NCI-H82 treated with DMSO at 0.1 percent for 48 hours (cell line): ENCODE results near the gene C16orf46.
A peak's percentile ranks its signal among the peaks of the same experiment; 100 is the strongest.

ENCODE experiments used
- DNase-seq: peaks from one replicate; lab custom pipeline; 2025; ENCODE audit not compliant: unreplicated experiment; lab: John Stamatoyannopoulos, UW

Gene C16orf46

GRCh38 chr16:81076566-81077075 lies 417 bp downstream of the C16orf46 start:
- peak; percentile 83 for DNase-seq

DNA sequence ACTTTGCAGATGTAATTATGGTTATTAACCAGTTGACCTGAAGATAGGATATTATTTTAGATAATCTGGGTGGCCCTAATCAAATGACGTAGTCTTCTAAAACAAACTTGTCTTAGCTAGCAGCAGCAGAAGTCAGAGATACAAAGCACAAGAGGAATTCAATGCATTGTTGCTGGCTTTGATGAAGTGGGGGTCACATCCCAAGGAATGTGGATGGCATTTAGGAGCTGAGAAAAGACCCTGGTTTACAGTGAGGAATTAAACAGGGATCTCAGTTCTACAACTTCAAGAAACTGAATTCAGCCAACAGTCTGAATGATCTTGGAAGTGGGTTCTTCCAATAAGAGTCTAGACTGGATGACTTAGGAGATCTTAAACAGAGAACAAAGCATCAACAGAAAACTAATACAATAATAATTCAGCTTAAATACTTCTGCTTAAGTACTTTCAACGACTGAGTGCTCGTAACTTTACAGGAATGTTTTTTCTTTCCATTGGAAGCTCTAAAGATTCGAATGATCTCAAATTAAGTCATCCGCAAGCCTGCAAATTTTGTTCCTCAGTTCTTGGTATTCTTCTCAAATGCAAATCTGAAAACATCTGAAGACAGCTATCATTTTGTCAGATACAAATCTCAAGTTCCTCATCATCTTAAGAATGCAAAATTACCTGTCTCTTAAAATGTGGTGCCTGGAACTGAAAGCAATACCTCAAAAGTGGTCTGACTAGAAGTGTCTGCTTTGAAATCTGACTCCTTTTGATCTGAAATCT lies 3.3 kb downstream of the C16orf46 start:
- DNase-seq = no peak

DNA sequence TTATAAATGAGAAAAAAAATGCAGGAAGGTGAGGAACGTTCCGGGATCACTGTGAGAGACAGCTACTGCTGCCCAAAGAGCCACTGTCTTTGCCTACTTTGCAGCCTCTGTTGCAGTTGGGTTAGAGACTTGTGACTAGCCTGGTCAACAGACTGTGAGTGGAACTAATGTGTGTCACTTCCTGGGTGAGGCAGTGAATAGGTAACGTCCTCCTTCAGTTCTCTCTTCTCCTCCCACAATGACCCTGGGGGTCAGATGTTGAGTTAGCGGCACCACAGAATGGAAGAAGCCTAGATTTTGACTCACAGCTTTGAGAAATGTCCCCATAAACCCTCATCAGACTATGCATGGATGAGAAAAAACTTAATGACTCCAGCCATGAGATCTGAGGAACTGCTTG lies 5.2 kb downstream of the C16orf46 start:
- DNase-seq = no peak

GRCh38 chr16:81070979-81071378 lies 6.1 kb downstream of the C16orf46 start:
- DNase-seq = no peak

- no peak for DNase-seq
Observed at GRCh38 chr16:81069063-81069462, 8.0 kb downstream of the C16orf46 start.

GRCh38 chr16:81067166-81067565 lies 9.9 kb downstream of the C16orf46 start:
- no peak for DNase-seq

DNA sequence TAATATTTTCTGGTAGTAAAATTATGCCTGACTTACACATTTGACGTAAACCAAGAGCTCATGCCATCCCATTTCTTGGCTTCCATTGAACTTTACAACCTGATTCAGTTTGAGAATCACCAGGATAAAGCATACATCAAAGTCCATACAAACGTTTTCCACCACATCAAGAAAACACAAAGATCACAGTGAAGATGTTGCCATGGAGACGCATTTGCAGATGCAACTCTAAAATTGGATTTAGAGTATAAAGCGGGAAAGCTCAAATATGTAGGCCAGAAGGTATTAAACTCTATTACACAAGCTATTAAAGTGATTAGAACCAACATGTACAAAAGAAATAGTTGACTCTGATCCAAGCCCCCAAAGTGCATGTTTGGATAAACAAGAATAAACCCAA lies 10.4 kb downstream of the C16orf46 start:
- DNase-seq = peak; percentile 48

- DNase-seq = no peak
Observed at GRCh38 chr16:81061871-81062608, 15.0 kb downstream of the C16orf46 start.

GRCh38 chr16:81061307-81061640 lies 15.8 kb downstream of the C16orf46 start:
- no peak for DNase-seq

DNA sequence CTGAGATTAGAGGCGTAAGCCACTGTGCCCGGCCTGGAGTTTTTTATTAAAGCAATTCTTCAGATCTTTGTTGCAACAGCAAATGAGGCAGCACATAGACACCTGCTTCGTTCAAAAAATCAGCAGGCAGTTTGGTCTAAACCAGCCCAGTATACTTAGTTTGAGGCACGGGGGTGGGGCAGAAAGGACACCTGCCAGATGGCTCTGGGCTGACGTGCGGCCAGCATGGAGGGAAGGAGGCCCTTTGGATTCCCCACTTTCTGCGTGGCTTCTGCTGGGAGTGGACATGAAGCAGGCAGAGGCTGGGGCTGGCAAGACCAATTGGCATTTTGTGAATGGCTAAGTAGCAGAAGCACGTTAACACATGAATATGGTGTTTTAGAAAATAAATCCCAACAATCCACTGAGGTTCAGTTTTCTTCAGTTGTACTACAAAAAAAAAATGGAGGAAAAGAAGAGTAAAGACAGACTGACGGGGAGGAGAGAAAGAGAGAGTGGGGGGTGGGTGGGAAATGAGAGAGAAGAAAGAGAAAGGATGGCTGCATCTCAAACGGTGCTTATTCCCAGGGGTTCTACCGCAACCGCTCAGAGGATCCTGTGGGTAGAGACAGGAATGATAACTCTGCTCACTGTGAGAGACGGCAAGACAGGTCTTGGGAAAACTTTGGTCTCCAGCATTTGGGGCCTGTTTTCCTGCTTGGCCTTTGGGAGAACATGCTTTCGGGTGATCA lies 16.3 kb downstream of the C16orf46 start:
- DNase-seq = no peak

DNA sequence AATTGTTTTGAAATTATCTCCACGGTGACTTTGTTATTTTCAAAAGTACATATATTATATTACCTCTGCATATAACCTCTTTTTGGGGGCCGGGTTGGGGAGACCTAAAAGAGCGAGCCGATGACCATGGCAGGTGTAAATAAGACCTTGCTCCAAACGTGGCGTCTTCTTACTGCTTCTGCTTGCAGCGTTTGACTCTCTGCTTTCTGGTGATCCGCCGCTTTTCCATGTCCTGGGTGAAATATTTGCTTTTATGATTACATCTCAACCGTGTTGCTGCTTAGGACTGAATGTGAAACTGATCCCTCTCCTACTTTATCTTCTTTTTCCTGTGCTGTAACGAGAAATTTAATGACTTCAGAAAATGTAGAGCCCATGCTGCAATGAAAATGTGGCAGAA lies 23.3 kb downstream of the C16orf46 start:
- DNase-seq = no peak

- DNase-seq = no peak
Observed at GRCh38 chr16:81042821-81043220, 34.2 kb downstream of the C16orf46 start.

DNA sequence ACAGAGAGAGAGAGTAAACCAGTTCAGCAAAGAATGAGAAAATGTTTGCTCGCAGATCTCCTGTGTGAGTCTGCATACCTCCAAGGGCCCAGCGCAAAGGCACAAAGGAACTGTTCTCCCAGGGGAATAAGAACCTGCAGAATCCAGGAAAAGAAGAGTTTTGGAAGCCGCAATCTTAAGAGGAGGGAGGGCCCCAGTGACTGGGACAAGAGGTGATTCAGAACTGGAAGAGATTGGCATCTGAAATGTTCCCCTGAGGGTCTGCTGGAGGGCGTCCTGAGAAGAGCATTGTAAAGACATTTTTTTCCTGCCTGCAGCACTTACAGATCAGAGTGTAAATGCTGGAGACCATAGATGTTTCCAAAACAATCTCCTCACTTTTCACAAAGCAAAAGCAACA lies 35.3 kb downstream of the C16orf46 start:
- DNase-seq = no peak

GRCh38 chr16:81040842-81041241 lies 36.2 kb downstream of the C16orf46 start:
- DNase-seq = no peak

- DNase-seq = no peak
Observed at GRCh38 chr16:81040131-81040530, 36.9 kb downstream of the C16orf46 start.

GRCh38 chr16:81036751-81037350 lies 40.2 kb downstream of the C16orf46 start:
- DNase-seq = no peak

GRCh38 chr16:81035975-81036750 lies 40.9 kb downstream of the C16orf46 start:
- DNase-seq = no peak

DNA sequence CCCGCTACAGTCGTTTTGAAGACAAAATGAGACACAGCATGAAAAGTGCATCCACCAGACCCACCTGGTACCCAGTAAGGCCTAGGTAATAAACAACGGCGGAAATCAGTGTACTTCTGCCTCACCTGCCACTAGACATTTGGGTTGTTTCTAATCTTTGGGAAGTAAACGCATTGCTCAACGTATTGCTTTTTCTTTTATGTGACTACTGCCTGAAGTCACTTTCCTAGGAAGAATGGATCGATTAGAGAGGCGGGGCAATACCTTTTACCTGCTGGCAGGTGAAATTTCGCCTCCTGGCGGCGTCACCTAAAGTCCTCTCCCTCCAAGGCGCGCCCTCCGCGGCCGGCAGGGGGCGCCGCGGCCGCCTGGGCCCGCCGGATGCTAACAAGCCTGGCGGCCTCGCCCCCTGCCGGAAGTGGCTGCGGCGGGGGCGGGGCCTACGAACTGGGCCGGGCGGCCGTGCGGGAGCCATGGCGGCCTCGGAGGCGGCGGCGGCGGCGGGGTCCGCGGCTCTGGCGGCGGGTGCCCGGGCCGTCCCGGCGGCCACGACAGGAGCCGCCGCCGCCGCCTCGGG lies 41.6 kb downstream of the C16orf46 start, which contains the start of gene ATMIN:
Gene ATMIN (plus strand): TSS at position 445 of the 577 bp plus-strand sequence. CDS start 29 bp downstream, at position 474.
- peak; percentile 17 for DNase-seq

DNA sequence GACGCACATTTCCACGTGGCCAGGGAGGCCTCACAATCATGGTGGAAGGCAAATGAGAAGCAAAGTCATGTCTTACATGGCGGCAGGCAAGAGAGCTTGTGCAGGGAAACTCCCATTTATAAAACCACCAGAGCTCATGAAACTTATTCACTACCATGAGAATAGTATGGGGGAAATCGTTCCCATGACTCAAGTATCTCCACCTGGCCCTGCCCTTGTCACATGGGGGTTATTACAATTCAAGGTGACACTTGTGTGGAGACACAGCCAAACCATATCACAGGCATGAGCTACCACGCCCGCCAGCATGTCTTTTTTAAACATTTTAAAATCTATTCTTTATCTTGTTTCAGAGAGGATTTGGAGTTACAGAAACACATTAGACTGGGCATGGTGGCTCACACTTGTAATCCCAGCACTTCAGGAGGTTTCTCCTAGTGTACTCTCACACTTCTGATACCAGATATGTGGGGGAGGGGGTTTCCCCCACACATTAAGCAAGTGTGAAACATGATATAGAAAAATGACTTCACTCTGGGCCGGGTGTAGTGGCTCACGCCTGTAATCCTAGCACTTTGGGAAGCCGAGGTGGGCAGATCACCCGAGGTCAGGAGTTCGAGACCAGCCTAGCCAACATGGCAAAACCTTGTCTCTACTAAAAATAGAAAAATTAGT lies 47.0 kb downstream of the C16orf46 start:
- DNase-seq = no peak
